Neuronal stem cell (in vitro differentiated cells): Measurements from ENCODE around the gene IRF1.
"Not testable (repeated sequence)": the region's sequence is repeated elsewhere in the genome, so short reads cannot be mapped to it uniquely, and the experiment has no call there.

Source experiments
- DNase-seq: peaks from one replicate; pipeline ENCODE4 v3.0.0-alpha.2; 2013; ENCODE audit warnings: low spot score
- H2AFZ ChIP-seq: one replicate; pipeline ENCODE4 v1.6.1; 2013; ENCODE audit warnings: mild to moderate bottlenecking, low read length, inconsistent platforms
- H2AK5ac ChIP-seq: 2 replicates; pipeline ENCODE4 v1.6.1; 2013; ENCODE audit warnings: low read depth, mild to moderate bottlenecking, inconsistent platforms, low read length, moderate library complexity, mixed read lengths
- H2BK120ac ChIP-seq: 2 replicates; pipeline ENCODE4 v1.6.1; 2013; ENCODE audit warnings: low read depth, mild to moderate bottlenecking, inconsistent platforms, low read length, moderate library complexity, mixed read lengths
- H2BK12ac ChIP-seq: one replicate; pipeline ENCODE4 v1.6.1; 2013; ENCODE audit warnings: low read length, inconsistent platforms
- H2BK15ac ChIP-seq: 2 replicates; pipeline ENCODE4 v1.6.1; 2013; ENCODE audit warnings: mild to moderate bottlenecking, low read length, inconsistent platforms, mixed read lengths
- H2BK5ac ChIP-seq: one replicate; pipeline ENCODE4 v1.6.1; 2013; ENCODE audit warnings: inconsistent platforms, mild to moderate bottlenecking, low read length, moderate library complexity
- H3K14ac ChIP-seq: one replicate; pipeline ENCODE4 v1.6.1; 2013; ENCODE audit warnings: low read length, inconsistent platforms
- H3K18ac ChIP-seq: 2 replicates; pipeline ENCODE4 v1.6.1; 2013; ENCODE audit warnings: low read length, inconsistent platforms
- H3K23ac ChIP-seq: 2 replicates; pipeline ENCODE4 v1.6.1; 2013; ENCODE audit warnings: low read depth, mild to moderate bottlenecking, mixed read lengths, low read length, inconsistent platforms; ENCODE audit not compliant: poor library complexity
- H3K27ac ChIP-seq: replicated peaks from 3 replicates; pipeline ENCODE4 v1.5.1; 2013; ENCODE audit warnings: low read length, inconsistent platforms
- H3K27me3 ChIP-seq, 3 experiments: 2 replicates each; pipeline ENCODE4 v1.6.1; 2013; ENCODE audit warnings: low read length in 3 of 3, mild to moderate bottlenecking in 2 of 3, inconsistent platforms in 1 of 3, low read depth in 1 of 3, mixed read lengths in 1 of 3, moderate library complexity in 1 of 3; ENCODE audit not compliant: control insufficient read depth in 3 of 3, insufficient read depth in 3 of 3
- H3K36me3 ChIP-seq, 2 donors: replicated peaks in 1 of 2; 2 replicates each; pipeline ENCODE4 v1.6.1; 2013; ENCODE audit warnings: low read length in 2 of 2; ENCODE audit not compliant: control insufficient read depth in 2 of 2, insufficient read depth in 2 of 2
- H3K4ac ChIP-seq: 2 replicates; pipeline ENCODE4 v1.6.1; 2013; ENCODE audit warnings: inconsistent platforms, mild to moderate bottlenecking, low read length, moderate library complexity
- H3K4me1 ChIP-seq, 2 donors: 1 replicate in 1 of 2; 2 replicates in 1 of 2; pipeline ENCODE4 v1.6.1; 2013; ENCODE audit warnings: low read length in 2 of 2, low read depth in 1 of 2; ENCODE audit not compliant: control insufficient read depth in 2 of 2, insufficient read depth in 1 of 2
- H3K4me2 ChIP-seq: one replicate; pipeline ENCODE4 v1.6.1; 2013; ENCODE audit warnings: mild to moderate bottlenecking, low read length, inconsistent platforms; ENCODE audit not compliant: insufficient read depth, poor library complexity, severe bottlenecking
- H3K4me3 ChIP-seq, 2 donors: 2 replicates each; pipeline ENCODE4 v1.5.1; 2013; ENCODE audit warnings: low read length in 2 of 2, mild to moderate bottlenecking in 2 of 2, inconsistent platforms in 1 of 2, moderate library complexity in 1 of 2
- H3K79me1 ChIP-seq: one replicate; pipeline ENCODE4 v1.6.1; 2013; ENCODE audit warnings: low read depth, mild to moderate bottlenecking, inconsistent platforms, low read length, moderate library complexity
- H3K9ac ChIP-seq: one replicate; pipeline ENCODE4 v1.6.1; 2013; ENCODE audit warnings: mild to moderate bottlenecking, low read depth, low read length, inconsistent platforms; ENCODE audit not compliant: poor library complexity
- H3K9me3 ChIP-seq, 2 donors: replicated peaks in 1 of 2; 2 replicates each; pipeline versions ENCODE3 to v1.6.1; 2013; ENCODE audit warnings: low read length in 2 of 2, mild to moderate bottlenecking in 2 of 2, inconsistent platforms in 1 of 2, low read depth in 1 of 2, mixed read lengths in 1 of 2, moderate library complexity in 1 of 2; ENCODE audit not compliant: control insufficient read depth in 2 of 2, insufficient read depth in 1 of 2
- H4K8ac ChIP-seq: one replicate; pipeline ENCODE4 v1.6.1; 2013; ENCODE audit warnings: low read depth, mild to moderate bottlenecking, inconsistent platforms, low read length, moderate library complexity
- H4K91ac ChIP-seq: one replicate; pipeline ENCODE4 v1.6.1; 2013; ENCODE audit warnings: low read length, low read depth, mild to moderate bottlenecking, inconsistent platforms; ENCODE audit not compliant: poor library complexity
- WGBS, 2 donors: extraction: QIAGEN DNeasy Blood & Tissue Kit; methylation state at CpG; one replicate each; pipeline ENCODE4 v1.1.7; 2013; ENCODE audit warnings: missing lambda C conversion rate in 2 of 2, mixed read lengths in 1 of 2; ENCODE audit not compliant: insufficient read length in 2 of 2, insufficient replicate concordance in 1 of 2; ENCODE audit errors: extremely low coverage in 2 of 2; 5-methylcytosine and 5-hydroxymethylcytosine counted together

The IRF1 gene

DNA sequence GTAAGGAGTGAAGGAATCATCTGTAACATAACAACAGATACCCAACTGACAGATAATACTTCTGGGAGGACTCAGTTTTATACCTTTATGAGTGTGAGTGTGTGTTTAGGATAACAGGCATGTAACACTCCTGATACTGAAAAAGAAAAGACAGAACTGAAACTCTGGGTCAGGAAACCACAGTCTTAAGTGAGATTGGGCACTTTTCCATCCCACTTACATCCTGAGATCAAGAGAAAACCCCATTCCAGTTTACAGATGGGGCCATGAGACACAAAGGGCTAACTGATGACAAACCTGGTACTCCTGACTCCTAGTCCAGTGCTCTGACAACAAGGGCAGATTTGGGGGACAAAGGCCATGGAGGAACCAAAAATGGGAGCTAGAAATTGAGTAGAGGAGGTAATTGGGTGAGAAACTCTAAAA is 34.7 kb upstream of the IRF1 start:
- no peak overlapping the region for H3K23ac ChIP-seq
- no peak overlapping the region for H2BK120ac ChIP-seq
- no peak overlapping the region for H3K14ac ChIP-seq
- H3K4me2 ChIP-seq: no peak overlapping the region
- H3K9ac ChIP-seq: no peak overlapping the region
- peaks cover 0 to 4% of the 10 kb centered on the region in 2 donors for H3K9me3 ChIP-seq
- no peak overlapping the region for H4K8ac ChIP-seq
- H2AK5ac ChIP-seq: no peak overlapping the region
- H3K27me3 ChIP-seq: peaks cover 0 to 14% (median 0%) of the 10 kb centered on the region in 3 experiments
- H3K4me3 ChIP-seq: no peak overlapping the region
- no peak overlapping the region for H2BK12ac ChIP-seq
- no peak overlapping the region for H3K27ac ChIP-seq
- H3K36me3 ChIP-seq: no peaks in the 10 kb centered on the region
- H2BK15ac ChIP-seq: no peak overlapping the region
- H3K79me1 ChIP-seq: peaks cover 2% of the 10 kb centered on the region
- no peak overlapping the region for H3K4ac ChIP-seq
- no peak overlapping the region for H2AFZ ChIP-seq
- DNase-seq: no peak
- no peak overlapping the region for H3K18ac ChIP-seq
- no peak overlapping the region for H2BK5ac ChIP-seq
- H4K91ac ChIP-seq: no peak overlapping the region
- H3K4me1 ChIP-seq: peaks cover 0 to 2% of the 10 kb centered on the region in 2 donors

DNA sequence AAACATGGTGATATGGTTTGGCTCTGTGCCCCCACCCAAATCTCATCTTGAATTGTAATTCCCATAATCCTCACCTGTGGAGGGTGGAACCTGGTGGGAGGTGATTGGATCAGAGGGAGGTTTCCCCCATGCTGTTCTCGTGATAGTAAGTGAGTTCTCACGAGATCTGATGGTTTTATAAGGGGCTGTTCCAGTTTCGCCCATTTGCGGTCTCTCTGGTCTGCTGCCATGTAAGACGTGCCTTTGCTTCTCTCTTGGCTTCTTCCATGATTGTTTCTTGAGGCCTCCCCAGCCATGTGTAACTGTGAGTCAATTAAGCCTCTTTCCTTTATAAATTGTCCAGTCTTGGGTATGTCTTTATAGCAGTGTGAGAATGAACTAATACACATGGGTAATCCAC is 34.3 kb upstream of the IRF1 start:
- DNase-seq, H4K91ac ChIP-seq, H3K4me1 ChIP-seq, H3K23ac ChIP-seq, H2BK120ac ChIP-seq, H3K9ac ChIP-seq, H3K14ac ChIP-seq, H2BK15ac ChIP-seq, H3K18ac ChIP-seq, H2AK5ac ChIP-seq, H3K36me3 ChIP-seq, H2BK12ac ChIP-seq, H3K79me1 ChIP-seq, H3K9me3 ChIP-seq, H3K4me2 ChIP-seq, H3K27ac ChIP-seq, H2BK5ac ChIP-seq, H3K4ac ChIP-seq, H2AFZ ChIP-seq, H3K4me3 ChIP-seq, H4K8ac ChIP-seq: not testable (repeated sequence)
- WGBS, 2 donors: no CpG with 5 or more reads among the region's 5 CpGs
- peaks cover 0 to 14% (median 0%) of the 10 kb centered on the region in 3 experiments for H3K27me3 ChIP-seq

DNA sequence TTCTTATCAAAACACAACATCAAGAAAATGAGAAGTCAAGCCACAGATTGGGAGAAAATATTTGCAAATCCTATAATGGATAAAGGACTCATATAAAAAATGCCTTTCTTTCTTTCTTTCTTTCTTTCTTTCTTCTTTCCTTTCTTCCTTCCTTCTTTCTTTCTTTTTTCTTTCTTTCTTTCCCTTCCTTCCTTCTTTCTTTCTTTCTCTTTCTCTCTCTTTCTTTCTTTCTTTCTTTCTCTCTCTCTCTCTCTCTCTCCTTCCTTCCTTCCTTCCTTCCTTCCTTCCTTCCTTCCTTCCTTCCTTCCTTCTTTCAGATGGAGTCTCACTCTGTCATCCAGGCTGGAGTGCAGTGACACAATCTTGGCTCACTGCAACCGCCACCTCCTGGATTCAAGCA is 31.5 kb upstream of the IRF1 start:
- H3K27ac ChIP-seq, H3K4me2 ChIP-seq, H2BK5ac ChIP-seq, H3K4ac ChIP-seq, H2BK120ac ChIP-seq, H3K4me1 ChIP-seq, H3K27me3 ChIP-seq, H3K36me3 ChIP-seq, H4K91ac ChIP-seq, H3K18ac ChIP-seq, H3K9ac ChIP-seq, H3K9me3 ChIP-seq, H3K23ac ChIP-seq, H3K14ac ChIP-seq, H2AFZ ChIP-seq, H2AK5ac ChIP-seq, H3K79me1 ChIP-seq, H3K4me3 ChIP-seq, DNase-seq, H4K8ac ChIP-seq, H2BK15ac ChIP-seq, H2BK12ac ChIP-seq: not testable (repeated sequence)
- no CpG with 5 or more reads among the region's 1 CpG for WGBS, 2 donors

DNA sequence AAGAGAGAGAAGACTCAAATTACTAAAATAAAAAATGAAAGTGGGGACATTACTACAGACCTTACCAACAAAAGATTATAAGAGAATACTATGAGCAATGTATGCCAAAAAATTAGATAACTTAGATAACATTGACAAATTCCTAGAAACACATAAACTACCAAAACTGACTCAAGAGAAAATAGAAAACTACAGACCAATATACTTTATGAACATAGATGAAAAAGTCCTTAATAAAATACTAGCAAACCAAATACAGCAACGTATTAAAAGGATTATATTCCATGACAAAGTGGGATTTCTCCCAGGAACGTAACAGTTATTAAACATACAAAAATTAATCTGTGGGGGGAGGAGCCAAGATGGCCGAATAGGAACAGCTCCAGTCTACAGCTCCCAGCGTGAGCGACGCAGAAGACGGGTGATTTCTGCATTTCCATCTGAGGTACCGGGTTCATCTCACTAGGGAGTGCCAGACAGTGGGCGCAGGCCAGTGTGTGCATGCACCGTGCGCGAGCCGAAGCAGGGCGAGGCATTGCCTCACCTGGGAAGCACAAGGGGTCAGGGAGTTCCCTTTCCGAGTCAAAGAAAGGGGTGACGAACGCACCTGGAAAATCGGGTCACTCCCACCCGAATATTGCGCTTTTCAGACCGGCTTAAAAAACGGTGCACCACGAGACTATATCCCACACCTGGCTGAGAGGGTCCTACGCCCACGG is 23.2 kb upstream of the IRF1 start:
- not testable (repeated sequence) for H3K4me3 ChIP-seq, H3K14ac ChIP-seq, H3K4me1 ChIP-seq, H2BK5ac ChIP-seq, H2AFZ ChIP-seq, H2BK15ac ChIP-seq, H3K23ac ChIP-seq, H3K27ac ChIP-seq, H4K91ac ChIP-seq, H2BK120ac ChIP-seq, H4K8ac ChIP-seq, H3K18ac ChIP-seq, H2BK12ac ChIP-seq, H3K36me3 ChIP-seq, H3K4me2 ChIP-seq, DNase-seq, H3K9me3 ChIP-seq, H2AK5ac ChIP-seq, H3K4ac ChIP-seq, H3K9ac ChIP-seq, H3K27me3 ChIP-seq, H3K79me1 ChIP-seq
- WGBS, 2 donors: no CpG with 5 or more reads among the region's 25 CpGs
